ENCODE data around the gene CLEC2L. TPM values are rescaled to one million over a fixed set of nuclear protein-coding genes. Genes with fewer than 3 reads are reported as not detected.

Gene CLEC2L
- total RNA-seq, 1 experiment from 2014 or later: not detected

DNA sequence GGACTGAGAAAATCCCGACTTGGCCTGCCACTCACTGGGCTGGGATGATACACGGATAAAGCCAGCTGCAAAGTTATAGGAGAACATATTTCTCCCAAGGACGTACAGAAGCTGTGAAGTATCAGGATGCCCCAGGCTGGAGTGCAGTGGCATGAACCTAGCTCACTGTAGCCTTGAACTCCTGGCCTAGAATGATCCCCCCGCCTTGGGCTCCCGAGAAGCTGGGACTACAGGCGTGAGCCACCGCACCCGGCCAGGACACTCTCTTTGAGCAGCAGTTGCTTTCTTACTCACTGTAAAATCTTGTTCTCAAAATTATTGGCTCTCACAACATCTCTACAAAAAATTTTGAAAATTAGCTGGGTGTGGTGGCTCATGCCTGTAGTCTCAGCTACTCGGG lies 50.4 kb downstream of the CLEC2L start:
- H3K36me3 ChIP-seq (ENCODE audit: insufficient read depth, low read length, poor library complexity, severe bottlenecking): no peaks in the 10 kb centered on the region
- no peaks in the 10 kb centered on the region for H3K9me3 ChIP-seq (ENCODE audit: low read depth, low read length, poor library complexity, severe bottlenecking)
- no peak overlapping the region for H3K27ac ChIP-seq (ENCODE audit: low read depth, low read length, poor library complexity, severe bottlenecking)
- CTCF ChIA-PET: interaction anchor here (0.6 kb wide), 1 partner anchor 559 kb away, joined by 4 read pairs; no protein-coding TSS in a partner anchor
- no peaks in the 10 kb centered on the region for H3K27me3 ChIP-seq (replicated peaks; ENCODE audit: insufficient read depth, low read depth, low read length, poor library complexity)
- intact Hi-C loops (cut with micrococcal nuclease; ENCODE audit: unreplicated experiment): no loop called here
- H3K4me1 ChIP-seq (ENCODE audit: insufficient read depth, low read length, poor library complexity, severe bottlenecking): no peaks in the 10 kb centered on the region
- no TSS peak for BruUV-seq (replicated peaks)
- TF ChIP-seq EZH2 (IDR thresholded peaks at IDR 0.05; ENCODE audit: borderline replicate concordance, low read depth, low read length, poor library complexity, severe bottlenecking): no peak
- TF ChIP-seq, protein P1, sequence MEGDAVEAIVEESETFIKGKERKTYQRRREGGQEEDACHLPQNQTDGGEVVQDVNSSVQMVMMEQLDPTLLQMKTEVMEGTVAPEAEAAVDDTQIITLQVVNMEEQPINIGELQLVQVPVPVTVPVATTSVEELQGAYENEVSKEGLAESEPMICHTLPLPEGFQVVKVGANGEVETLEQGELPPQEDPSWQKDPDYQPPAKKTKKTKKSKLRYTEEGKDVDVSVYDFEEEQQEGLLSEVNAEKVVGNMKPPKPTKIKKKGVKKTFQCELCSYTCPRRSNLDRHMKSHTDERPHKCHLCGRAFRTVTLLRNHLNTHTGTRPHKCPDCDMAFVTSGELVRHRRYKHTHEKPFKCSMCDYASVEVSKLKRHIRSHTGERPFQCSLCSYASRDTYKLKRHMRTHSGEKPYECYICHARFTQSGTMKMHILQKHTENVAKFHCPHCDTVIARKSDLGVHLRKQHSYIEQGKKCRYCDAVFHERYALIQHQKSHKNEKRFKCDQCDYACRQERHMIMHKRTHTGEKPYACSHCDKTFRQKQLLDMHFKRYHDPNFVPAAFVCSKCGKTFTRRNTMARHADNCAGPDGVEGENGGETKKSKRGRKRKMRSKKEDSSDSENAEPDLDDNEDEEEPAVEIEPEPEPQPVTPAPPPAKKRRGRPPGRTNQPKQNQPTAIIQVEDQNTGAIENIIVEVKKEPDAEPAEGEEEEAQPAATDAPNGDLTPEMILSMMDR (conservative IDR thresholded peaks at IDR 0.05; ENCODE audit: low read depth, low read length): no peak
- no peak overlapping the region for H3K4me3 ChIP-seq (ENCODE audit: low read depth, low read length, poor library complexity, severe bottlenecking)
- DNase-seq (ENCODE audit: low spot score): no peak
- POLR2A ChIA-PET (ENCODE audit: low non-redundant PET): no interaction called here

DNA sequence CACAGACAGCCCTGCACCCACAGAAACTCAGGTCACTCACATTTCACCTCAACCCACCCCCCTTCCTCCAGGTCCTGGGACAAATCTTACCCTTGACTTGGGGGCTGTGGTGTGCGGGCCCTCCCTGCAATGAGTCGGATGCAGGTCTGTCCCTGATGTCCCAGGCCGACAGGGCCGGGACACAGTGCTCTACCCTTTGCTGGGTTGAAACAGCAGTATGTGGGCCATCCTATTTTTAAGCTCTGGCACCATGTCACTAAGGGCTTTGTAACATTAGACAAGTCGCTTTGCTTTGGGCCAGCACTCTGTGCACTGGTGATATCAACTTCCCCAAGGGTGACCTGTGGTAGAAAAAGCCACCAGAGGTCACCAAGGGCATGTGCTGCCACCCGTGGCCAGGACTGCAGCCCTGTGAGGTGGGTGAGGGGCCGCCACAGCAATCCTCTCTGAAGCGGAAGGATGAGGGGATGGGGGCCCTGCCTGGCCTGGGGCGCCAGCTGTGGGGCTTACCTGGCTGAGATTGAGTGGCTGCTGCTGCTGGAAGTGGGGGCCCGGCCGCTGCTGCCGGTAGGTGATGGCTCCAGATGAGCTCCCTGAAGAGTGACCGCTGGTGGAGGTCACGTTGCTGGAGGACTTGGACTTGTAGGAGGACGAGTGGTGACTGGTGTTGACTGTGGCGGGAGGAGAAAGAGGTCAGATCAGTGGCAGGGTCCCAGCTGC lies 51.3 kb downstream of the CLEC2L start:
- intact Hi-C loops (cut with micrococcal nuclease; ENCODE audit: unreplicated experiment): no loop called here
- POLR2A ChIA-PET (ENCODE audit: low non-redundant PET): no interaction called here
- no peaks in the 10 kb centered on the region for H3K36me3 ChIP-seq (ENCODE audit: insufficient read depth, low read length, poor library complexity, severe bottlenecking)

DNA sequence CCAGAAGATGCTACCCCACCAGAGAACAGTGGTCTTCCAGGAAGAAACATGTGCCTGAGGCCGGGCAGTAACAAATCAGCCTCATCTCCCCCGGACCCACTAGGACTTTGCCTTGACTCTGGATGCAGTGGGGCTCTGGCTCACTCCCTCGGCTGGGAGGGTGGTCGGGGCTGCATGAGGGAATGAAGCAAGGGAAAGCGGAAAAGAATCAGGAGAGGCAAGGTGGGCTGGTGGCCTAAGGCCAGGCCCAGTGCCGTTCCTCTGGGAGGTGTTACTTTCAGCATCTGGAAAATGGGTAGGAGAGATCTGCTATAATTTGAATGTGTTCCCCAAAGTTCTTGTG lies 51.8 kb downstream of the CLEC2L start:
- Histone ChIP-seq H3K36me3 (ENCODE audit: insufficient read depth, low read length, poor library complexity, severe bottlenecking) (no peaks in the 10 kb centered on the region), H3K9me3 (ENCODE audit: low read depth, low read length, poor library complexity, severe bottlenecking) (no peaks in the 10 kb centered on the region), H3K4me1 (ENCODE audit: insufficient read depth, low read length, poor library complexity, severe bottlenecking) (no peaks in the 10 kb centered on the region), H3K4me3 (ENCODE audit: low read depth, low read length, poor library complexity, severe bottlenecking) (no peak overlapping the region), H3K27me3 (replicated peaks; ENCODE audit: insufficient read depth, low read depth, low read length, poor library complexity) (no peaks in the 10 kb centered on the region), H3K27ac (ENCODE audit: low read depth, low read length, poor library complexity, severe bottlenecking) (no peak overlapping the region)
- intact Hi-C loops (cut with micrococcal nuclease; ENCODE audit: unreplicated experiment): no loop called here
- no peak for DNase-seq (ENCODE audit: low spot score)
- TF ChIP-seq EZH2 (IDR thresholded peaks at IDR 0.05; ENCODE audit: borderline replicate concordance, low read depth, low read length, poor library complexity, severe bottlenecking): no peak
- TF ChIP-seq, protein P1 (conservative IDR thresholded peaks at IDR 0.05; ENCODE audit: low read depth, low read length): no peak
- POLR2A ChIA-PET (ENCODE audit: low non-redundant PET): no interaction called here
- BruUV-seq (replicated peaks): no TSS peak
- CTCF ChIA-PET: no interaction called here

More for the DNA sequence above, 51.3 kb downstream of the CLEC2L start:
- TF ChIP-seq EZH2 (IDR thresholded peaks at IDR 0.05; ENCODE audit: borderline replicate concordance, low read depth, low read length, poor library complexity, severe bottlenecking): no peak
- TF ChIP-seq, protein P1 (conservative IDR thresholded peaks at IDR 0.05; ENCODE audit: low read depth, low read length): no peak
- Histone ChIP-seq H3K27ac (ENCODE audit: low read depth, low read length, poor library complexity, severe bottlenecking) (no peak overlapping the region), H3K9me3 (ENCODE audit: low read depth, low read length, poor library complexity, severe bottlenecking) (no peaks in the 10 kb centered on the region), H3K27me3 (replicated peaks; ENCODE audit: insufficient read depth, low read depth, low read length, poor library complexity) (no peaks in the 10 kb centered on the region), H3K4me3 (ENCODE audit: low read depth, low read length, poor library complexity, severe bottlenecking) (no peak overlapping the region), H3K4me1 (ENCODE audit: insufficient read depth, low read length, poor library complexity, severe bottlenecking) (no peaks in the 10 kb centered on the region)
- CTCF ChIA-PET: no interaction called here
- no TSS peak for BruUV-seq (replicated peaks)
- no peak for DNase-seq (ENCODE audit: low spot score)

Data from A673 (cell line).